SK-N-SH treated with all-trans-retinoic acid at 6 μM for 48 hours (cell line): ENCODE results near the gene TBX1.

ENCODE experiments used
- ATAC-seq: fragments of 200-7000 bp; cut with Tn5 transposase; 3 replicates; pipeline ENCODE4 v1.9.1; 2020; ENCODE audit warnings: mild to moderate bottlenecking, moderate library complexity
- ARNTL ChIP-seq: fragments of 450-650 bp; formaldehyde crosslinking; IDR thresholded peaks from 2 replicates; pipeline ENCODE4 v1.5.0; 2020; ENCODE audit warnings: low read depth, mild to moderate bottlenecking, moderate library complexity, borderline replicate concordance
- BACH2 ChIP-seq: fragments of 250-450 bp; sonication (Bioruptor Pico); IDR thresholded peaks from 2 replicates; pipeline ENCODE4 v1.9.0; 2021; ENCODE audit warnings: mild to moderate bottlenecking, borderline replicate concordance
- CREB5 ChIP-seq: fragments of 250-450 bp; sonication (Bioruptor Pico); IDR thresholded peaks from 2 replicates; pipeline ENCODE4 v1.5.1; 2020; ENCODE audit warnings: low read depth, mild to moderate bottlenecking, moderate library complexity
- CSDC2 ChIP-seq: fragments of 250-450 bp; sonication (Bioruptor Pico); IDR thresholded peaks from 2 replicates; pipeline ENCODE4 v1.5.0; 2020; ENCODE audit warnings: mild to moderate bottlenecking, moderate library complexity
- GLIS3 ChIP-seq: fragments of 250-450 bp; sonication (Bioruptor Pico); IDR thresholded peaks from 2 replicates; pipeline ENCODE4 v1.5.0; 2020; ENCODE audit warnings: mild to moderate bottlenecking, moderate library complexity
- ISL1 ChIP-seq: fragments of 250-450 bp; sonication (Bioruptor Pico); IDR thresholded peaks from 2 replicates; pipeline ENCODE4 v2.1.2; 2022; ENCODE audit warnings: mild to moderate bottlenecking, moderate library complexity
- PATZ1 ChIP-seq: fragments of 250-450 bp; sonication (Bioruptor Pico); IDR thresholded peaks from 2 replicates; pipeline ENCODE4 v1.8.0; 2020; ENCODE audit warnings: mild to moderate bottlenecking, moderate library complexity, borderline replicate concordance
- POU6F1 ChIP-seq: fragments of 250-450 bp; sonication (Bioruptor Pico); IDR thresholded peaks from 2 replicates; pipeline ENCODE4 v1.8.0; 2021; ENCODE audit warnings: low read depth, mild to moderate bottlenecking, moderate library complexity, borderline replicate concordance
- PPARA ChIP-seq: fragments of 250-450 bp; sonication (Bioruptor Pico); IDR thresholded peaks from 2 replicates; pipeline ENCODE4 v1.5.0; 2020; ENCODE audit warnings: mild to moderate bottlenecking, borderline replicate concordance
- RARB ChIP-seq: fragments of 250-450 bp; sonication (Bioruptor Pico); IDR thresholded peaks from 2 replicates; pipeline ENCODE4 v1.8.0; 2021; ENCODE audit warnings: mild to moderate bottlenecking, moderate library complexity
- SNAI2 ChIP-seq: fragments of 250-450 bp; sonication (Bioruptor Pico); IDR thresholded peaks from 2 replicates; pipeline ENCODE4 v1.5.0; 2020; ENCODE audit warnings: mild to moderate bottlenecking, moderate library complexity
- TCF4 ChIP-seq: fragments of 250-450 bp; sonication (Bioruptor Pico); IDR thresholded peaks from 2 replicates; pipeline ENCODE4 v1.8.0; 2021; ENCODE audit warnings: mild to moderate bottlenecking, moderate library complexity, borderline replicate concordance
- TOX ChIP-seq: fragments of 250-450 bp; sonication (Bioruptor Pico); IDR thresholded peaks from 2 replicates; pipeline ENCODE4 v1.8.0; 2021; ENCODE audit warnings: mild to moderate bottlenecking, moderate library complexity, borderline replicate concordance
- TSHZ2 ChIP-seq: fragments of 250-450 bp; sonication (Bioruptor Pico); IDR thresholded peaks from 2 replicates; pipeline ENCODE4 v1.5.0; 2020; ENCODE audit warnings: mild to moderate bottlenecking, moderate library complexity
- ZC3H10 ChIP-seq: fragments of 250-450 bp; sonication (Bioruptor Pico); IDR thresholded peaks from 2 replicates; pipeline ENCODE4 v1.5.1; 2021; ENCODE audit warnings: mild to moderate bottlenecking, moderate library complexity
- ZFP3 ChIP-seq: fragments of 250-450 bp; sonication (Bioruptor Pico); IDR thresholded peaks from 2 replicates; pipeline ENCODE4 v1.5.0; 2020; ENCODE audit warnings: mild to moderate bottlenecking, moderate library complexity
- ZFP30 ChIP-seq: fragments of 450-650 bp; formaldehyde crosslinking; IDR thresholded peaks from 2 replicates; pipeline ENCODE4 v1.5.0; 2022; ENCODE audit warnings: mild to moderate bottlenecking, moderate library complexity
- ZNF565 ChIP-seq: fragments of 450-650 bp; formaldehyde crosslinking; conservative IDR thresholded peaks from 2 replicates; pipeline ENCODE4 v1.5.0; 2020; ENCODE audit warnings: low read depth, mild to moderate bottlenecking, moderate library complexity
- ZNF70 ChIP-seq: fragments of 450-650 bp; formaldehyde crosslinking; IDR thresholded peaks from 2 replicates; pipeline ENCODE4 v1.5.0; 2020; ENCODE audit warnings: mild to moderate bottlenecking, moderate library complexity
- ZNF8 ChIP-seq: fragments of 450-650 bp; formaldehyde crosslinking; IDR thresholded peaks from 2 replicates; pipeline ENCODE4 v1.5.0; 2020; ENCODE audit warnings: mild to moderate bottlenecking, moderate library complexity
- TF ChIP-seq, protein P1 (sequence below): fragments of 250-450 bp; sonication (Bioruptor Pico); IDR thresholded peaks from 2 replicates; pipeline ENCODE4 v1.5.1; 2021; ENCODE audit warnings: mild to moderate bottlenecking, moderate library complexity

The TBX1 gene

DNA sequence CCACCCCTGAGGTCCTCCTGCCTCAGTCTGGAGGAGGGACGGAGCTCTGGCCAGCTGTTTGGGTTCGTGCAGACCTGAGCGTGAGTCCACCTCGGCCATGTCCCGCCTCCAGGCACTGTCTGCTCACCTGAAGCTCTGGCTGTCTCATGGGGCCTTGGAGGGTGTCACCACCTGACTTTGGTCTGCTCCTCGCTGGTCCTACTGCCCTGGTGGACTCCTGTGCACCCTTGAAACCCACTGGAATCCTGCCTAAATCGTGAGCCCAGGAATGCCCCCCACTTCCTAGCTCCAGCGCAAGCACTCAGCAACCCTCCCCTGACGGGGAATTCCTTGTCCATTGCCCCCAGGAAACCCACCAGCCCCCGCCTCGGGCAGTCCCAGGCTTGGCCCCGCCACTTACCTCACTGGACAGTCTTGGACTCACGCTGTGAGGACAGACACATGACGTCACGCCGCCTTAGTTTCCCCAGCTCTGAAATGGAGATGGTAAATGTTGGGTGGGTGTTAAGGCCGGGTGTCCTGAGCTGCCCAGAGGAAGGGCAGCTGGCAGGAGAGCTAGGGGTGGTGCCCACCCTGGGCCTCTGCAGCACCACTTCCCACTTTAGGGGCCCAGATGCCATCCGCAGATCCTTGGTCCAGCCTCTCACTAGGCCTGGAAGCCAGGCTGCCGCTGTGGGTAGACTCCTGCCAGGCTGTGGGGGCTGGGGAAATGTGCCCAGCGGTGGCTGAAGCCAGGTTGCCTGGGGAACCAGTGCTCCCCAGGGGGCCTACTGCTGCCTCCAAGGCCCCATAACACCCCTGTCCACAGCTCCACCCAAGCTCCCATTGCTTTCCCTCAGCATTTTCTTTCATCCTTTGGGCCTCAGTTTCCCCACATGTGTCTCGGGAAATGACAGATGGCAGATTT, 18.2 kb upstream of the TBX1 start (continued):
- TF ChIP-seq CREB5 (CRISPR knock-in tag), result no peak
- TF ChIP-seq PPARA (CRISPR knock-in tag), result no peak

GRCh38 chr22:19743081-19743480, 17.5 kb upstream of the TBX1 start:
- no peak for TF ChIP-seq ZNF8 (CRISPR knock-in tag)
- no peak for TF ChIP-seq ZNF565 (CRISPR knock-in tag)
- TF ChIP-seq TOX, result no peak
- TF ChIP-seq, protein P1, sequence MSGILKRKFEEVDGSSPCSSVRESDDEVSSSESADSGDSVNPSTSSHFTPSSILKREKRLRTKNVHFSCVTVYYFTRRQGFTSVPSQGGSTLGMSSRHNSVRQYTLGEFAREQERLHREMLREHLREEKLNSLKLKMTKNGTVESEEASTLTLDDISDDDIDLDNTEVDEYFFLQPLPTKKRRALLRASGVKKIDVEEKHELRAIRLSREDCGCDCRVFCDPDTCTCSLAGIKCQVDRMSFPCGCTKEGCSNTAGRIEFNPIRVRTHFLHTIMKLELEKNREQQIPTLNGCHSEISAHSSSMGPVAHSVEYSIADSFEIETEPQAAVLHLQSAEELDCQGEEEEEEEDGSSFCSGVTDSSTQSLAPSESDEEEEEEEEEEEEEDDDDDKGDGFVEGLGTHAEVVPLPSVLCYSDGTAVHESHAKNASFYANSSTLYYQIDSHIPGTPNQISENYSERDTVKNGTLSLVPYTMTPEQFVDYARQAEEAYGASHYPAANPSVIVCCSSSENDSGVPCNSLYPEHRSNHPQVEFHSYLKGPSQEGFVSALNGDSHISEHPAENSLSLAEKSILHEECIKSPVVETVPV (CRISPR knock-in tag), result no peak
- TF ChIP-seq CREB5 (CRISPR knock-in tag), result no peak
- no peak for TF ChIP-seq RARB (CRISPR knock-in tag)
- no peak for TF ChIP-seq ISL1 (CRISPR knock-in tag)
- no peak for TF ChIP-seq ZNF70 (CRISPR knock-in tag)
- no peak for TF ChIP-seq TCF4 (CRISPR knock-in tag)
- TF ChIP-seq PATZ1 (CRISPR knock-in tag), result no peak
- ATAC-seq, result no peak

- ATAC-seq, result no peak
- TF ChIP-seq GLIS3 (CRISPR knock-in tag), result no peak
- no peak for TF ChIP-seq ZFP3
- no peak for TF ChIP-seq ZNF8 (CRISPR knock-in tag)
- TF ChIP-seq TOX, result no peak
- no peak for TF ChIP-seq ZNF565 (CRISPR knock-in tag)
Measured at GRCh38 chr22:19743651-19744050, 16.9 kb upstream of the TBX1 start.

GRCh38 chr22:19744350-19745006, 16.1 kb upstream of the TBX1 start:
- TF ChIP-seq ZNF565 (CRISPR knock-in tag), result no peak
- no peak for TF ChIP-seq PPARA (CRISPR knock-in tag)
- TF ChIP-seq POU6F1, result no peak
- no peak for TF ChIP-seq TSHZ2 (CRISPR knock-in tag)
- TF ChIP-seq ZC3H10, result no peak
- TF ChIP-seq SNAI2 (CRISPR knock-in tag), result no peak
- TF ChIP-seq ZFP30 (CRISPR knock-in tag), result no peak
- no peak for TF ChIP-seq ARNTL
- TF ChIP-seq BACH2 (CRISPR knock-in tag), result no peak
- no peak for TF ChIP-seq RARB (CRISPR knock-in tag)
- TF ChIP-seq ZNF8 (CRISPR knock-in tag), result no peak
- no peak for TF ChIP-seq CREB5 (CRISPR knock-in tag)
- no peak for TF ChIP-seq TOX
- TF ChIP-seq ISL1 (CRISPR knock-in tag), result no peak
- no peak for TF ChIP-seq CSDC2 (CRISPR knock-in tag)
- no peak for TF ChIP-seq GLIS3 (CRISPR knock-in tag)

More at GRCh38 chr22:19744350-19745006, 16.1 kb upstream of the TBX1 start:
- ATAC-seq, result no peak
